HG03159 (cell line): Measurements from ENCODE around the gene RADIL.

ENCODE experiments used
- ATAC-seq: cut with Tn5 transposase; IDR thresholded peaks from one replicate; pipeline ENCODE4 v1.9.1; 2021; ENCODE audit warnings: mild to moderate bottlenecking, moderate library complexity; ENCODE audit not compliant: unreplicated experiment

RADIL gene

GRCh38 chr7:4763091-4763793 is 120.3 kb downstream of the RADIL start:
- ATAC-seq: no peak

GRCh38 chr7:4762121-4763055 is 121.1 kb downstream of the RADIL start:
- ATAC-seq: no peak

GRCh38 chr7:4760952-4761351 is 122.6 kb downstream of the RADIL start:
- no peak for ATAC-seq

GRCh38 chr7:4759211-4759610 is 124.3 kb downstream of the RADIL start:
- ATAC-seq: no peak

- no peak for ATAC-seq
Observed at GRCh38 chr7:4758791-4759190, 124.7 kb downstream of the RADIL start.

GRCh38 chr7:4758111-4758510 is 125.4 kb downstream of the RADIL start:
- no peak for ATAC-seq

GRCh38 chr7:4755045-4755444 is 128.5 kb downstream of the RADIL start:
- ATAC-seq: no peak

GRCh38 chr7:4754433-4755010 is 129.0 kb downstream of the RADIL start:
- ATAC-seq: no peak

GRCh38 chr7:4753598-4754432 is 129.7 kb downstream of the RADIL start:
- ATAC-seq: peak; percentile 86

GRCh38 chr7:4751398-4751947 is 132.0 kb downstream of the RADIL start:
- no peak for ATAC-seq

GRCh38 chr7:4749798-4750197 is 133.7 kb downstream of the RADIL start:
- ATAC-seq: no peak

GRCh38 chr7:4749363-4749762 is 134.2 kb downstream of the RADIL start:
- ATAC-seq: no peak
